MCF 10A (cell line): Measurements from ENCODE around the gene P2RX5. TPM values are rescaled to one million over a fixed set of nuclear protein-coding genes. Genes with fewer than 3 reads are reported as not detected.

ENCODE experiments used
- BruUV-seq: library from RNA; stranded (reverse); fragments of 400-500 nt; replicated peaks from 2 replicates; lab custom pipeline; 2021; lab: Mats Ljungman, UMichigan
- CTCF ChIA-PET: fragments of 300-600 bp; sonication (Branson Sonifier 250); formaldehyde crosslinking; extraction: SDS; loops from one replicate; lab custom pipeline; 2021; ENCODE audit warnings: antibody characterized with exemption, inconsistent platforms; lab: Yijun Ruan, JAX
- POLR2A ChIA-PET: fragments of 300-600, 350-650 bp; sonication (Branson Sonifier 250); formaldehyde crosslinking; extraction: SDS; loops from one replicate; lab custom pipeline; 2020; ENCODE audit warnings: antibody characterized with exemption, inconsistent platforms; lab: Yijun Ruan, JAX
- DNase-seq: peaks from one replicate; pipeline ENCODE4 v3.0.0-alpha.2; 2018; ENCODE audit not compliant: unreplicated experiment
- H3K27ac Mint-ChIP-seq: one replicate; pipeline ENCODE4 v1.8.0; 2022; ENCODE audit warnings: mild to moderate bottlenecking, low read depth, mixed read lengths; ENCODE audit not compliant: unreplicated experiment
- H3K27me3 Mint-ChIP-seq: one replicate; pipeline ENCODE4 v1.8.0; 2022; ENCODE audit warnings: mixed read lengths; ENCODE audit not compliant: insufficient read depth, unreplicated experiment
- H3K36me3 Mint-ChIP-seq: one replicate; pipeline ENCODE4 v1.8.0; 2022; ENCODE audit warnings: mild to moderate bottlenecking, moderate library complexity, mixed read lengths; ENCODE audit not compliant: insufficient read depth, unreplicated experiment
- H3K4me1 Mint-ChIP-seq: one replicate; pipeline ENCODE4 v1.8.0; 2022; ENCODE audit warnings: mixed read lengths; ENCODE audit not compliant: insufficient read depth, unreplicated experiment
- H3K4me3 Mint-ChIP-seq: one replicate; pipeline ENCODE4 v1.8.0; 2022; ENCODE audit warnings: mild to moderate bottlenecking, moderate library complexity, mixed read lengths; ENCODE audit not compliant: unreplicated experiment
- H3K9me3 Mint-ChIP-seq: one replicate; pipeline ENCODE4 v1.8.0; 2022; ENCODE audit warnings: mixed read lengths; ENCODE audit not compliant: unreplicated experiment
- intact Hi-C: fragments of 100-400 bp; cut with micrococcal nuclease; formaldehyde crosslinking; loops from 2 replicates; pipeline ENCODE4 v1.14.1; 2022
- total RNA-seq: library from RNA; stranded (reverse); gene quantifications from 2 replicates; pipeline ENCODE4 v1.2.3, GENCODE V29; 2022
- TF ChIP-seq, protein P1 (sequence below): fragments of 200-600 bp; IDR thresholded peaks from one replicate; pipeline ENCODE4 v1.8.0; 2022; ENCODE audit warnings: antibody characterized with exemption, mild to moderate bottlenecking; ENCODE audit not compliant: unreplicated experiment

P2RX5 gene
- total RNA-seq, 1 experiment from 2014 or later, result 4.9 TPM

DNA sequence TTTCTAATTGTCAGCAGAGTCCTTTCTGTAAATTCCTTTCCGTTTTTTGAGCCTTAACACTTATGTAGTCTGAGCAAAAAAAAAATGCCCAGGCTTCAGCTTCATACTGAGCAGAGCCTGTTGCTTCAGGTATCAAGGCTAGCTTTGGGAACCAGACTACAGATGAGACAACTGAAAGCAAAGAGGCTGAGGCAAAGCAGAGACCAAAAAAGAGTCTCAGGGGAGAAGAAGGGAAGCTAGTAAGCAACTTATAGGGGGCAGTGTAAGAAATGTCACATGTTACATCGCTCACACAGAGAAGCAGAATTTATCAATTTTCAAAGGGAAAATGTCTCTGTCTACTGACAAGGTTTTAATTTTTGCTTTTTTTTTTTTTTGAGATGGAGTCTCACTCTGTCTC, 31.1 kb upstream of the P2RX5 start:
- POLR2A ChIA-PET, result no interaction called here
- intact Hi-C loops, result no loop called here
- TF ChIP-seq, protein P1, sequence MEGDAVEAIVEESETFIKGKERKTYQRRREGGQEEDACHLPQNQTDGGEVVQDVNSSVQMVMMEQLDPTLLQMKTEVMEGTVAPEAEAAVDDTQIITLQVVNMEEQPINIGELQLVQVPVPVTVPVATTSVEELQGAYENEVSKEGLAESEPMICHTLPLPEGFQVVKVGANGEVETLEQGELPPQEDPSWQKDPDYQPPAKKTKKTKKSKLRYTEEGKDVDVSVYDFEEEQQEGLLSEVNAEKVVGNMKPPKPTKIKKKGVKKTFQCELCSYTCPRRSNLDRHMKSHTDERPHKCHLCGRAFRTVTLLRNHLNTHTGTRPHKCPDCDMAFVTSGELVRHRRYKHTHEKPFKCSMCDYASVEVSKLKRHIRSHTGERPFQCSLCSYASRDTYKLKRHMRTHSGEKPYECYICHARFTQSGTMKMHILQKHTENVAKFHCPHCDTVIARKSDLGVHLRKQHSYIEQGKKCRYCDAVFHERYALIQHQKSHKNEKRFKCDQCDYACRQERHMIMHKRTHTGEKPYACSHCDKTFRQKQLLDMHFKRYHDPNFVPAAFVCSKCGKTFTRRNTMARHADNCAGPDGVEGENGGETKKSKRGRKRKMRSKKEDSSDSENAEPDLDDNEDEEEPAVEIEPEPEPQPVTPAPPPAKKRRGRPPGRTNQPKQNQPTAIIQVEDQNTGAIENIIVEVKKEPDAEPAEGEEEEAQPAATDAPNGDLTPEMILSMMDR, result no peak
- peak overlapping the region; percentile 54 for H3K27ac Mint-ChIP-seq
- H3K4me1 Mint-ChIP-seq, result peaks cover 19% of the 10 kb centered on the region
- H3K9me3 Mint-ChIP-seq, result no peaks in the 10 kb centered on the region
- CTCF ChIA-PET, result interaction anchor here (0.7 to 5.2 kb wide), 6 partner anchors 8 to 731 kb away, joined by 3 to 40 read pairs (median 3); no protein-coding TSS in a partner anchor
- no peaks in the 10 kb centered on the region for H3K27me3 Mint-ChIP-seq
- BruUV-seq, result no TSS peak
- DNase-seq, result no peak
- H3K36me3 Mint-ChIP-seq, result peaks cover 8% of the 10 kb centered on the region
- no peak overlapping the region for H3K4me3 Mint-ChIP-seq

DNA sequence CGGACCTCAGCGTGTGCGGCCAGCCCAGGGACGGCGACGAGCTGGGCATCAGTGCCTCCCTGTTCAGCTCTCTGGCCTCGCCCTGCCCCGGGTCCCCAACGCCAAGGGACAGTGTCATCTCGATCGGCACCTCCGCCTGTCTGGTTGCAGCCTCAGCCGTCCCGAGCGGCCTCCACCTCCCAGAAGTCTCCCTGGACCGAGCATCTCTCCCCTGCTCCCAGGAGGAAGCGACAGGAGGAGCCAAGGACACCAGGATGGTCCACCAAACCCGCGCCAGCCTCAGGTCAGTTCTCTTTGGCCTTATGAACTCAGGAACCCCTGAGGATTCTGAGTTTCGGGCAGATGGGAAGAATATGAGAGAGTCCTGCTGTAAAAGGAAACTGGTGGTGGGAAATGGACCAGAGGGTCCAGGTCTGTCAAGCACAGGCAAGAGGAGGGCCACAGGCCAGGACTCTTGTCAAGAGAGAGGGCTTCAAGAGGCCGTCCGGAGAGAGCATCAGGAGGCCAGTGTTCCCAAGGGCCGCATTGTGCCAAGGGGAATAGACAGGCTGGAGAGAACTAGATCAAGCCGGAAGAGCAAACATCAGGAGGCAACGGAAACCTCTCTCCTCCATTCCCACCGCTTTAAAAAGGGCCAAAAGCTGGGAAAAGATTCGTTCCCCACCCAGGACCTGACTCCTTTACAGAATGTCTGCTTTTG, 28.6 kb upstream of the P2RX5 start:
- POLR2A ChIA-PET, result interaction anchor here (0.6 to 2.3 kb wide), 5 partner anchors 13 to 120 kb away, joined by 3 to 27 read pairs (median 4); partner anchors contain the start of gene TAX1BP3
- intact Hi-C loops, result no loop called here
- peak overlapping the region; percentile 20 for H3K27ac Mint-ChIP-seq
- TF ChIP-seq, protein P1, result no peak
- H3K27me3 Mint-ChIP-seq, result no peaks in the 10 kb centered on the region
- peaks cover 33% of the 10 kb centered on the region for H3K4me1 Mint-ChIP-seq
- DNase-seq, result peak; percentile 4
- H3K9me3 Mint-ChIP-seq, result no peaks in the 10 kb centered on the region
- CTCF ChIA-PET, result interaction anchor here (2.9 to 5.2 kb wide), 2 partner anchors 14 kb away, joined by 28 to 40 read pairs; no protein-coding TSS in a partner anchor
- peaks cover 20% of the 10 kb centered on the region for H3K36me3 Mint-ChIP-seq
- H3K4me3 Mint-ChIP-seq, result peak overlapping the region; percentile 75
- no TSS peak for BruUV-seq

DNA sequence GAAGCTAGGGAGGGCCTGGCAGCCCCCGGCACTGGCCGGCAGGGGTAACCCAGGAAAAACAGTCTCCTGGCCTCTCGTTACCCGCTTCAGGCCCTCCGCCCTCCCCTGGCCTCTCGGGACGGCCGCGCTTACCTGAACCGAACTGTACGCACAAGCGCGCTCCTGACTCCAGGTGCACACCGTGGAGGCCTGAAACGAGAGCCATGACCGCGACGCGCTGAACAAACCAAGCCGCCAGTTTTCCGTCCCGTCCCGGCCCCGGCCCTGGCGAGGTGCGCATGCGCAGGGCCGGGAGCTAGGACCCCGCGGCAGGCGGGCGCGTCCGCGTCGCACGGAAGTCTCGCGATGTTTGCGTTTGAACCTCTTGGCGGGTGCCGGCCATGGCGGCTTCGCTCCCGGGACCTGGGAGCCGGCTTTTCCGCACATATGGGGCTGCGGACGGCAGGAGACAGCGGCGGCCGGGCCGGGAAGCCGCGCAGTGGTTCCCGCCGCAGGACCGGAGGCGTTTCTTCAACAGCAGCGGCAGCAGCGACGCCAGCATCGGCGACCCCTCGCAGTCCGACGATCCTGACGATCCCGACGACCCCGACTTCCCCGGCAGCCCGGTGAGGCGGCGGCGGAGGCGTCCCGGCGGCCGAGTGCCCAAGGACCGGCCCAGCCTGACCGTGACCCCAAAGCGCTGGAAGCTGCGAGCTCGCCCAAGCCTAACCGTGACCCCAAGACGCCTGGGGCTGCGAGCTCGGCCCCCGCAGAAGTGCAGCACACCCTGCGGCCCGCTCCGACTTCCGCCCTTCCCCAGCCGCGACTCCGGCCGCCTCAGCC, 27.8 kb upstream of the P2RX5 start, which contains the start of gene HASPIN:
Gene HASPIN, plus strand, starts transcription at position 348 of the 822 bp plus-strand sequence. Its CDS starts 33 bp downstream, at position 381.
- POLR2A ChIA-PET, result interaction anchor here (0.6 to 2.4 kb wide), 16 partner anchors 10 to 1131 kb away, joined by 3 to 27 read pairs (median 4); partner anchors contain the start of genes CAMKK1, CTNS, NCBP3 and P2RX5
- H3K27ac Mint-ChIP-seq, result peak within 1 kb of the TSS; percentile 20
- H3K4me1 Mint-ChIP-seq, result peaks cover 33% of the 10 kb centered on the region
- H3K36me3 Mint-ChIP-seq, result peaks cover 24% of the 10 kb centered on the region
- H3K4me3 Mint-ChIP-seq, result peak within 1 kb of the TSS; percentile 75
- peak; percentile 92 for DNase-seq
- intact Hi-C loops, result no loop called here
- CTCF ChIA-PET, result interaction anchor here (0.6 to 2.9 kb wide), 5 partner anchors 14 to 912 kb away, joined by 3 to 28 read pairs (median 4); no protein-coding TSS in a partner anchor
- BruUV-seq, result no TSS peak
- H3K27me3 Mint-ChIP-seq, result no peaks in the 10 kb centered on the region
- TF ChIP-seq, protein P1, result no peak
- no peaks in the 10 kb centered on the region for H3K9me3 Mint-ChIP-seq
